Testis (tissue), 3 donors: Measurements from ENCODE around the gene CNST. TPM values are rescaled to one million over a fixed set of nuclear protein-coding genes. Genes with fewer than 3 reads are reported as not detected.
"Not testable (repeated sequence)": the region's sequence is repeated elsewhere in the genome, so short reads cannot be mapped to it uniquely, and the experiment has no call there.

ENCODE experiments used
- DNase-seq: peaks from one replicate; pipeline ENCODE4 v3.0.0-alpha.2; 2019
- H3K27ac ChIP-seq, 2 donors: fragments of 200-600 bp; sonication (generic); one replicate each; pipeline ENCODE4 v1.5.1; 2019
- H3K27me3 ChIP-seq: fragments of 200-600 bp; sonication (generic); one replicate; pipeline ENCODE4 v1.5.1; 2019
- H3K36me3 ChIP-seq: fragments of 200-600 bp; sonication (generic); one replicate; pipeline ENCODE4 v1.5.1; 2017; ENCODE audit warnings: low read depth; ENCODE audit errors: missing control alignments
- H3K4me1 ChIP-seq: fragments of 200-600 bp; sonication (generic); one replicate; pipeline ENCODE4 v1.5.1; 2019
- H3K4me3 ChIP-seq, 2 donors: fragments of 200-600 bp; sonication (generic); one replicate each; pipeline ENCODE4 v1.5.1; 2017 to 2019
- H3K9me3 ChIP-seq: fragments of 200-600 bp; sonication (generic); one replicate; pipeline ENCODE4 v1.5.1; 2017
- POLR2A ChIP-seq: fragments of 450-650 bp; IDR thresholded peaks from one replicate; pipeline ENCODE4 v1.6.1; 2017; ENCODE audit warnings: antibody characterized with exemption, mild to moderate bottlenecking, moderate library complexity
- WGBS, 2 donors: methylation state at CpG; one replicate each; pipeline ENCODE4 v1.1.5; 2018; 5-methylcytosine and 5-hydroxymethylcytosine counted together
- intact Hi-C: fragments of 100-400 bp; cut with DNase I; formaldehyde crosslinking; loops from one replicate; pipeline ENCODE4 v1.15.1; 2023; ENCODE audit warnings: low total_unique reads
- polyA plus RNA-seq: library from polyadenylated mRNA; stranded (reverse); fragments of 350-450 nt; fragmentation: Illumina TruSeq; extraction: RNeasy Lipid Tissue Mini Kit (QIAGEN cat#74804); gene quantifications from one replicate; pipeline ENCODE4 v1.2.3, GENCODE V29; 2014; ENCODE audit warnings: low read depth, low replicate concordance; ENCODE audit not compliant: insufficient read depth
- total RNA-seq, 2 donors: library from RNA; depleted of rRNA; stranded (reverse); fragments of >200 nt; gene quantifications; one replicate each; pipeline ENCODE4 v1.2.3, GENCODE V29; 2016
- TF ChIP-seq, protein P1 (sequence below), 3 experiments: fragments of 450-650 bp in 2 of 3; fragments of 200-600 bp in 1 of 3; sonication (generic) in 1 of 3; IDR thresholded peaks; one replicate each; pipeline ENCODE4 v1.5.1; 2016 to 2019; ENCODE audit warnings: antibody characterized with exemption in 3 of 3, mild to moderate bottlenecking in 2 of 3, moderate library complexity in 1 of 3

Gene CNST
- total and polyA plus RNA-seq, 3 donors from 2014 or later, result 26.6 to 61.6 (median 56.7) TPM

DNA sequence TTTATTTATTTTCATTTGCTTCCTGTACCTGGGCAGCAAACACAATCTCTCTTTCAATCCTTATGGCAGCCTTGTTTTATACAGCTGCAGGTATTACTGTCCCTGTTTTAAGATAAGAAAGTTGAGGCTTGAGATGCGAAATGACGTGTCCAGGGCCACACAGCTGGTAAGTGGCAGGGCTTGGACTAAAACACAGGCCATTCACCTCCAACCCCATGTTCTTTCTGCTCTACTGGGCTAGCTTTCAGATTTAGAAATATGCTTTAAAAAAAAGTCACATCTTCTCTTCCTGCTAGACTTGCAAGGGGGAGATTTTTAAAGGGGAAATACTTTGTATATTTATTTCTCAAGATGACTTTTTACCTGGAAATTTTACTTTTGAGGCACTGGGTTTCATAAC lies 62.8 kb downstream of the CNST start:
- DNase-seq, result no peak
- intact Hi-C loops, result no loop called here
- no peaks in the 10 kb centered on the region for H3K9me3 ChIP-seq
- H3K4me3 ChIP-seq, result no peak overlapping the region
- TF ChIP-seq, protein P1, sequence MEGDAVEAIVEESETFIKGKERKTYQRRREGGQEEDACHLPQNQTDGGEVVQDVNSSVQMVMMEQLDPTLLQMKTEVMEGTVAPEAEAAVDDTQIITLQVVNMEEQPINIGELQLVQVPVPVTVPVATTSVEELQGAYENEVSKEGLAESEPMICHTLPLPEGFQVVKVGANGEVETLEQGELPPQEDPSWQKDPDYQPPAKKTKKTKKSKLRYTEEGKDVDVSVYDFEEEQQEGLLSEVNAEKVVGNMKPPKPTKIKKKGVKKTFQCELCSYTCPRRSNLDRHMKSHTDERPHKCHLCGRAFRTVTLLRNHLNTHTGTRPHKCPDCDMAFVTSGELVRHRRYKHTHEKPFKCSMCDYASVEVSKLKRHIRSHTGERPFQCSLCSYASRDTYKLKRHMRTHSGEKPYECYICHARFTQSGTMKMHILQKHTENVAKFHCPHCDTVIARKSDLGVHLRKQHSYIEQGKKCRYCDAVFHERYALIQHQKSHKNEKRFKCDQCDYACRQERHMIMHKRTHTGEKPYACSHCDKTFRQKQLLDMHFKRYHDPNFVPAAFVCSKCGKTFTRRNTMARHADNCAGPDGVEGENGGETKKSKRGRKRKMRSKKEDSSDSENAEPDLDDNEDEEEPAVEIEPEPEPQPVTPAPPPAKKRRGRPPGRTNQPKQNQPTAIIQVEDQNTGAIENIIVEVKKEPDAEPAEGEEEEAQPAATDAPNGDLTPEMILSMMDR (IDR thresholded peaks at IDR 0.05), result no peak
- TF ChIP-seq POLR2A, result no peak
- H3K27ac ChIP-seq, result no peak overlapping the region
- 64 to 69% methylated on average over 2 of the region's 2 CpGs for WGBS, 2 donors
- H3K36me3 ChIP-seq, result no peaks in the 10 kb centered on the region
- no peaks in the 10 kb centered on the region for H3K27me3 ChIP-seq
- H3K4me1 ChIP-seq, result no peaks in the 10 kb centered on the region

DNA sequence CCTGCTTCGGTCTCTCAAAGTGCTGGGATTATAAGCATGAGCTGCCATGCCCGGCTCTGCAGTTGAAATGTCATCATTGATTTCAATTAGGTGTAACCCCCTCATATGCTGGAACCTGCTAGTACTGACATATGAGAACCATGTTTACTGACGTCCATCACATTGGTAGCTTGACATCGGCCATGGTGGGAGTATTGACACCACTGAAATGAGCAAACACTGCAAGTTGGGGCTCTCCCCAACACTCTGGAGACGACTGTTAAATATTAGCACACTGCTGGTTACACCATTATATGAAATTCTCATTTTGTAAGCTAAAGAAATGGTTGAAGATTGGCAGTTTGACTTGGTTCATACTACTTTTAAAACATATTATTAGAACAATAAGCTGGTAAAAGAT lies 63.7 kb downstream of the CNST start:
- H3K36me3 ChIP-seq, result no peaks in the 10 kb centered on the region
- intact Hi-C loops, result no loop called here

DNA sequence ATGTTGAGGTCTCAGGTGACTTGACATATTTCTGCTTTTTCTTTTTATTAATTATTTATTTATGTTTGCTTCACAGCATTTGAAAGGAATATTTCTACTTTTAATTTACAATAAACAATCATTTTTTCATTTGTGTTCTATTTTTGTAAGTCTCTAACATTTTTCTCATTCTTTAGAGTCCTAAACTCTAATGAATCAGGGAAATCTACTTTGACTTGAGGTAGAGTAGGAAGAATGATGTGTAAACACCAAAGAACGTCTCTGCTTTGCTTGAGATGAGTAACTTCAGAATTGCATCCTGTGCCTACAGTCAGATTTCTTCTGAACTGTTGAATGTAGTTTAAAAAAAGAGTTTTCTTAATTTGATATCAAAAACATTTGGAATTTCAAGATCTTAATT lies 65.2 kb downstream of the CNST start:
- DNase-seq, result no peak
- WGBS, 2 donors, result 49 to 67% methylated on average over 1 of the region's 1 CpG
- no peak overlapping the region for H3K4me3 ChIP-seq
- intact Hi-C loops, result no loop called here
- no peaks in the 10 kb centered on the region for H3K27me3 ChIP-seq
- no peaks in the 10 kb centered on the region for H3K4me1 ChIP-seq
- TF ChIP-seq, protein P1 (IDR thresholded peaks at IDR 0.05), result no peak
- no peak for TF ChIP-seq POLR2A
- H3K36me3 ChIP-seq, result no peaks in the 10 kb centered on the region
- no peaks in the 10 kb centered on the region for H3K9me3 ChIP-seq
- H3K27ac ChIP-seq, result no peak overlapping the region

More for the DNA sequence above, 63.7 kb downstream of the CNST start:
- DNase-seq, result no peak
- TF ChIP-seq, protein P1 (IDR thresholded peaks at IDR 0.05), result no peak
- no peak for TF ChIP-seq POLR2A
- Histone ChIP-seq H3K27me3 (no peaks in the 10 kb centered on the region), H3K4me1 (no peaks in the 10 kb centered on the region), H3K4me3 (no peak overlapping the region), H3K27ac (no peak overlapping the region), H3K9me3 (no peaks in the 10 kb centered on the region)
- 86 to 93% methylated on average over 5 of the region's 5 CpGs for WGBS, 2 donors

DNA sequence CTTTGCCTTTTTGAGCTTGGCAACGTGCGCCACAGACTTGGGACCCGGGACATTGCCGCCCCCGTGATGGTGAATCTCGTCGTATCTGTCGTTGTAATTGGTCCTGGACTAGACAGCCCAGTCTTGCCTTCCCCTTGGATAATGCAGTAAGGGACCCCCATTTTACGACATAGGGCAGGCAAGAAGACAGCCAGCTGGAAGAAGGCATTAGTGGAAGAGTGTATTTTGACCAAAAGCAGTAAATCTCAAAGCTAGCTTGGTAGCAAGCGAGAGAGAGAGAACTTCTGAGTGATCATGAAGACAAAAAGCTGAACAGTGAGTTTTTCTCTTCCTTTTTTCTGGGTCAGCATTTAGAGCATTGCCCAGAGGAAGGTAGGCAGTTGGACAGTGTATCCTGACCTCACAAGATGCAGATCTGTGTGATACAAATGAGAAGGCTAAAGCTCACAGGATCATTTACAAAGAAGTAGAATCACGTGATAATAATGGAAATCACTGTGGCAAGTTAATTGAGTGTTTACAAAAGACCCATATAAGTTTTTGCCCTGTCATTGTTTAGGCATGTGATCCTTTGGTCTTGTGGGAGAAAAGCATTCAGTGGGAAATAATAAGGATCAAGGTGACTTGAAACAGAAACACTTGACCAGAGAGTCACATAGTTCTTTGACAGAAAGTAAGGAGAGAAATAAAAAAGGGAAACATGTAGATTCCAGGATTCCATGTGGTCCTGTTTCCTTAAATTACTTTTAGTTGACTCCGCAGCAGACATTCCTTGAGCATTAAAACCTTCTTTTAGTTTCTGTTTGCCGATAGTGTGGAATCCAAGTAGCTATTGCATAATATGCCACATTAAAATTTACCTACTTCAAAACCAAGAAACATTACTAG lies 66.3 kb downstream of the CNST start:
- TF ChIP-seq, protein P1 (IDR thresholded peaks at IDR 0.05), result no peak
- no peak for TF ChIP-seq POLR2A
- Histone ChIP-seq H3K36me3 (no peaks in the 10 kb centered on the region), H3K27ac (peak overlapping the region; percentile 6 to 53), H3K4me3 (no peak overlapping the region), H3K27me3 (no peaks in the 10 kb centered on the region), H3K9me3 (no peaks in the 10 kb centered on the region), H3K4me1 (no peaks in the 10 kb centered on the region)
- intact Hi-C loops, result no loop called here
- DNase-seq, result no peak
- WGBS, 2 donors, result 91 to 93% methylated on average over 13 of the region's 13 CpGs

DNA sequence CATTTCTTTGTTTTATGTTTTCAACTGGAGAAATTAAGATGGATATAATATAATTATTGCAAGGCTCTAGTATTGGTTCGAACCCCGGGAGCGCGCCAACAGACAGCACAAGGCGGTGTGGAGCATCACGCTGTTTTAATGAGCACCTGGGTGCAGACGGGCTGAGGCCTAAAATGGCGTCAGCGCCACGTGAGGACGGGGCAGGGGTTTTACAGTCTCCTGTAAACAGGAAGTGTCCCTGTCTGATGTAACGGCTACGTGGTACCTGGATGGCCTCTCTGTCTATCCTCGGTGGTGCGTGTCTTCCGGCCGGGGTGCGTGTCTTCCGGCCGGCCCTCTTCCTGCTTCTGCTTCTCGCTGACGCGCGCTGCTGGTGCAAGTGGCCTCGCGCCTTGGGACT lies 68.4 kb downstream of the CNST start:
- intact Hi-C loops, H3K4me1 ChIP-seq, H3K27me3 ChIP-seq, H3K27ac ChIP-seq, H3K36me3 ChIP-seq, H3K9me3 ChIP-seq: not testable (repeated sequence)
- WGBS, 2 donors, result 70 to 84% methylated on average over 14 to 17 of the region's 26 CpGs
- H3K4me3 ChIP-seq, result peak overlapping the region; percentile 13 to 18
- peak; percentile 52 for DNase-seq
